H1 (cell line): ENCODE results near the gene NLRC5. TPM values are rescaled to one million over a fixed set of nuclear protein-coding genes. Genes with fewer than 3 reads are reported as not detected.
A peak's percentile ranks its signal among the peaks of the same experiment; 100 is the strongest.

Experiments
- CTCF ChIA-PET: fragments of 300-600 bp; sonication (Branson Sonifier 250); formaldehyde crosslinking; loops from one replicate; lab custom pipeline; 2021; ENCODE audit not compliant: partially characterized antibody; lab: Charles Lee
- POLR2A ChIA-PET: fragments of 300-600 bp; sonication (Branson Sonifier 250); formaldehyde crosslinking; loops from one replicate; lab custom pipeline; 2021; ENCODE audit warnings: inconsistent platforms; ENCODE audit not compliant: partially characterized antibody; lab: Charles Lee
- DNase-seq, 2 experiments: peaks; one replicate each; pipeline versions ENCODE4 v3.0.0 to v3.0.0-alpha.2; 2010 to 2022; ENCODE audit warnings: low spot score in 2 of 2, low read depth in 1 of 2, mixed read lengths in 1 of 2
- FAIRE-seq: peaks from 2 replicates; lab custom pipeline; 2011; peaks lifted over from hg19 to GRCh38; lab: Jason Lieb, UNC
- H2AFZ ChIP-seq: 2 replicates; pipeline ENCODE4 v1.8.1; 2012; ENCODE audit warnings: low read length, inconsistent platforms
- H2AK5ac ChIP-seq: 2 replicates; pipeline ENCODE4 v1.6.1; 2013; ENCODE audit warnings: low read depth, low read length
- H2BK120ac ChIP-seq: replicated peaks from 2 replicates; pipeline ENCODE3; 2013; ENCODE audit warnings: low read depth, low read length, inconsistent platforms
- H2BK12ac ChIP-seq: 2 replicates; pipeline ENCODE4 v1.6.1; 2013; ENCODE audit warnings: low read depth, low read length
- H2BK15ac ChIP-seq: 2 replicates; pipeline ENCODE4 v1.6.1; 2013; ENCODE audit warnings: low read length
- H2BK20ac ChIP-seq: 2 replicates; pipeline ENCODE4 v1.6.1; 2013; ENCODE audit warnings: low read length
- H2BK5ac ChIP-seq: 2 replicates; pipeline ENCODE4 v1.6.1; 2013; ENCODE audit warnings: low read depth, low read length
- H3K14ac ChIP-seq: 2 replicates; pipeline ENCODE4 v1.6.1; 2013; ENCODE audit warnings: inconsistent platforms; ENCODE audit not compliant: insufficient read length
- H3K18ac ChIP-seq: 2 replicates; pipeline ENCODE4 v1.6.1; 2013; ENCODE audit warnings: low read length; ENCODE audit errors: extremely low read depth
- H3K23ac ChIP-seq: 2 replicates; pipeline ENCODE4 v1.6.1; 2013; ENCODE audit warnings: inconsistent platforms; ENCODE audit not compliant: insufficient read length
- H3K23me2 ChIP-seq: 2 replicates; pipeline ENCODE4 v1.6.1; 2013; ENCODE audit warnings: low read depth, low read length
- H3K27ac ChIP-seq: 2 replicates; pipeline ENCODE4 v1.6.1; 2011; ENCODE audit warnings: low read depth, low read length, inconsistent platforms
- H3K27me3 ChIP-seq, 4 experiments: replicated peaks in 1 of 4; 1 replicate in 1 of 4; 2 replicates in 3 of 4; pipeline versions ENCODE4 v1.6.1 to v1.8.1; 2011 to 2013; ENCODE audit warnings: low read length in 3 of 4, mild to moderate bottlenecking in 3 of 4, inconsistent platforms in 2 of 4, mixed read lengths in 2 of 4, moderate library complexity in 1 of 4; ENCODE audit not compliant: control insufficient read depth in 3 of 4, insufficient read depth in 3 of 4; ENCODE audit errors: extremely low read depth in 1 of 4
- H3K36me3 ChIP-seq, 4 experiments: 2 replicates each; pipeline versions ENCODE4 v1.6.1 to v1.8.1; 2011 to 2013; ENCODE audit warnings: mild to moderate bottlenecking in 4 of 4, low read length in 3 of 4, moderate library complexity in 2 of 4, control low read depth in 1 of 4, inconsistent platforms in 1 of 4; ENCODE audit not compliant: insufficient read depth in 4 of 4, control insufficient read depth in 2 of 4
- H3K4ac ChIP-seq: replicated peaks from 2 replicates; pipeline ENCODE3; 2013; ENCODE audit warnings: low read length, low read depth, mixed read lengths, inconsistent platforms; ENCODE audit not compliant: insufficient read length
- H3K4me1 ChIP-seq, 4 experiments: replicated peaks in 1 of 4; 1 replicate in 1 of 4; 2 replicates in 3 of 4; pipeline versions ENCODE4 v1.6.1 to v1.8.1; 2011 to 2013; ENCODE audit warnings: low read length in 3 of 4, inconsistent platforms in 2 of 4, mixed read lengths in 1 of 4; ENCODE audit not compliant: insufficient read depth in 4 of 4, control insufficient read depth in 3 of 4
- H3K4me2 ChIP-seq, 2 experiments: 2 replicates each; pipeline versions ENCODE4 v1.6.1 to v1.8.1; 2011 to 2013; ENCODE audit warnings: low read depth in 2 of 2, low read length in 2 of 2, control low read depth in 1 of 2, inconsistent platforms in 1 of 2, mild to moderate bottlenecking in 1 of 2; ENCODE audit not compliant: insufficient read depth in 1 of 2
- H3K4me3 ChIP-seq, 4 experiments: fragments of 200-600, 300-600 bp in 1 of 4; sonication (generic), shearing (Covaris generic), sonication (Bioruptor Twin) in 1 of 4; 2 replicates each; pipeline versions ENCODE4 v1.5.1 to v1.8.1; 2011 to 2016; ENCODE audit warnings: low read length in 4 of 4, low read depth in 3 of 4, control low read depth in 2 of 4, inconsistent platforms in 2 of 4, mild to moderate bottlenecking in 2 of 4, mixed read lengths in 1 of 4, moderate library complexity in 1 of 4; ENCODE audit not compliant: insufficient read depth in 2 of 4; ENCODE audit errors: extremely low read depth in 1 of 4
- H3K56ac ChIP-seq: replicated peaks from 2 replicates; pipeline ENCODE3; 2013; ENCODE audit warnings: low read depth, mild to moderate bottlenecking, mixed read lengths, low read length, inconsistent platforms; ENCODE audit not compliant: insufficient read length
- H3K79me1 ChIP-seq: 2 replicates; pipeline ENCODE4 v1.6.1; 2013; ENCODE audit warnings: low read depth, low read length, control low read depth
- H3K79me2 ChIP-seq, 2 experiments: 2 replicates each; pipeline versions ENCODE4 v1.6.1 to v1.8.1; 2012 to 2013; ENCODE audit warnings: low read length in 2 of 2, mild to moderate bottlenecking in 2 of 2, inconsistent platforms in 1 of 2; ENCODE audit not compliant: insufficient read depth in 2 of 2, control insufficient read depth in 1 of 2
- H3K9ac ChIP-seq, 4 experiments: replicated peaks in 1 of 4; 1 replicate in 1 of 4; 2 replicates in 3 of 4; pipeline versions ENCODE4 v1.6.1 to v1.8.1; 2011 to 2013; ENCODE audit warnings: low read depth in 3 of 4, low read length in 3 of 4, control low read depth in 2 of 4, mild to moderate bottlenecking in 2 of 4, moderate library complexity in 2 of 4, inconsistent platforms in 1 of 4; ENCODE audit errors: extremely low read depth in 1 of 4
- H3K9me3 ChIP-seq, 2 experiments: 2 replicates each; pipeline versions ENCODE4 v1.6.1 to v1.8.1; 2012 to 2013; ENCODE audit warnings: mild to moderate bottlenecking in 2 of 2, moderate library complexity in 2 of 2, control low read depth in 1 of 2, inconsistent platforms in 1 of 2, low read depth in 1 of 2, low read length in 1 of 2, mixed read lengths in 1 of 2; ENCODE audit not compliant: insufficient read depth in 2 of 2
- H4K20me1 ChIP-seq, 2 experiments: replicated peaks in 1 of 2; 2 replicates each; pipeline versions ENCODE3 to v1.8.1; 2011 to 2013; ENCODE audit warnings: inconsistent platforms in 2 of 2, low read length in 2 of 2, mild to moderate bottlenecking in 1 of 2; ENCODE audit not compliant: insufficient read depth in 2 of 2, control insufficient read depth in 1 of 2
- H4K5ac ChIP-seq: 2 replicates; pipeline ENCODE4 v1.6.1; 2013; ENCODE audit warnings: low read length, low read depth, mixed read lengths, inconsistent platforms; ENCODE audit not compliant: insufficient read length
- H4K8ac ChIP-seq: 2 replicates; pipeline ENCODE4 v1.8.0; 2013; ENCODE audit warnings: mild to moderate bottlenecking, moderate library complexity, low read length, inconsistent platforms; ENCODE audit not compliant: insufficient read depth; ENCODE audit errors: extremely low read depth
- H4K91ac ChIP-seq: replicated peaks from 2 replicates; pipeline ENCODE3; 2013; ENCODE audit warnings: low read length, mixed read lengths, inconsistent platforms; ENCODE audit not compliant: insufficient read length
- ATF3 ChIP-seq: IDR thresholded peaks from 2 replicates; pipeline ENCODE4 v1.6.1; 2011; ENCODE audit warnings: low read depth, mild to moderate bottlenecking, low read length; ENCODE audit not compliant: insufficient read depth
- BACH1 ChIP-seq: IDR thresholded peaks from 2 replicates; pipeline ENCODE4 v1.6.1; 2012; ENCODE audit warnings: low read length, improper control_type of control experiment
- GABPA ChIP-seq: IDR thresholded peaks from 2 replicates; pipeline ENCODE4 v1.6.1; 2011; ENCODE audit warnings: mild to moderate bottlenecking, low read length, moderate library complexity, borderline replicate concordance; ENCODE audit not compliant: insufficient read depth
- HDAC6 ChIP-seq: IDR thresholded peaks from one replicate; pipeline ENCODE4 v1.7.1; 2012; ENCODE audit warnings: low read depth, mild to moderate bottlenecking, inconsistent platforms, low read length, moderate library complexity
- MAFK ChIP-seq: IDR thresholded peaks from 2 replicates; pipeline ENCODE4 v1.6.1; 2012; ENCODE audit warnings: low read depth, mild to moderate bottlenecking, improper control_type of control experiment, low read length
- MAX ChIP-seq: IDR thresholded peaks from 2 replicates; pipeline ENCODE4 v1.6.1; 2012; ENCODE audit warnings: inconsistent platforms
- RBBP5 ChIP-seq: IDR thresholded peaks from 2 replicates; pipeline ENCODE4 v1.7.1; 2012; ENCODE audit warnings: low read depth, mild to moderate bottlenecking, inconsistent platforms, low read length, moderate library complexity, borderline replicate concordance
- RNF2 ChIP-seq: fragments of 200-900, 300-1000 bp; sonication (generic); IDR thresholded peaks from 2 replicates; pipeline ENCODE4 v1.7.1; 2016; ENCODE audit warnings: borderline replicate concordance, low read depth, mild to moderate bottlenecking, antibody characterized with exemption, low read length; ENCODE audit not compliant: poor library complexity, severe bottlenecking; ENCODE audit errors: missing control alignments
- WGBS, 2 experiments: shearing (Covaris generic) in 1 of 2; methylation state at CpG; one replicate each; pipeline versions ENCODE4 v1.1.6 to v1.1.7; 2013 to 2015; ENCODE audit warnings: low lambda C conversion rate in 2 of 2, mixed read lengths in 2 of 2, inconsistent platforms in 1 of 2, low coverage in 1 of 2, missing lambda C conversion rate in 1 of 2; ENCODE audit not compliant: insufficient replicate concordance in 2 of 2, insufficient coverage in 1 of 2, insufficient read length in 1 of 2; ENCODE audit errors: extremely low coverage in 1 of 2, missing lambda C conversion rate in 1 of 2; 5-methylcytosine and 5-hydroxymethylcytosine counted together
- polyA plus RNA-seq, 7 experiments: library from polyadenylated mRNA; depleted of rRNA in 3 of 7; stranded (reverse) in 5 of 7; unstranded in 2 of 7; fragments of >200 nt in 5 of 7; fragments of 200-250 nt in 2 of 7; gene quantifications; 1 replicate in 5 of 7; 2 replicates in 1 of 7; 4 replicates in 1 of 7; pipeline versions ENCODE4 v1.2.1 to v1.2.3, GENCODE V29; 2011 to 2013; ENCODE audit warnings: missing spikeins in 2 of 7, mixed read lengths in 2 of 7
- total RNA-seq: library from RNA; stranded (reverse); fragmentation: NEBNext Ultra II Directional; extraction: Animal tissue kit (Norgen Biotek cat#: 25700); gene quantifications from 2 replicates; pipeline ENCODE4 v1.2.1, GENCODE V29; 2021

Gene NLRC5
- total and polyA plus RNA-seq, 2 of the 8 experiments (the other 6 are each of a cell fraction or from before 2014, with no cell fraction given) = 2.2 to 3.2 TPM

GRCh38 chr16:56995136-56995805 lies 5.9 kb downstream of the NLRC5 start:
- H3K9ac ChIP-seq = no peak overlapping the region
- 0 out of 2 replicates have a peak overlapping the region, but pooled peaks have one; percentile 11 for H2BK5ac ChIP-seq
- H3K9me3 ChIP-seq = no peaks in the 10 kb centered on the region
- no peaks in the 10 kb centered on the region for H4K20me1 ChIP-seq
- peaks cover 0 to 5% (median 0%) of the 10 kb centered on the region in 4 experiments; a peak in 2 of 7 replicates for H3K4me1 ChIP-seq
- 81% methylated on average over 12 of the region's 12 CpGs; no CpG with 5 or more reads in 1 of the 2 experiments for WGBS, 2 experiments
- H3K4me2 ChIP-seq = no peak overlapping the region
- H3K4ac ChIP-seq = no peak overlapping the region
- DNase-seq (no peak), FAIRE-seq (no peak)
- H3K18ac ChIP-seq = no peak overlapping the region
- no peaks in the 10 kb centered on the region for H3K79me1 ChIP-seq
- no peak overlapping the region for H3K56ac ChIP-seq
- POLR2A ChIA-PET = interaction anchor here (0.8 kb wide), 1 partner anchor 64 kb away, joined by 4 read pairs; no protein-coding TSS in a partner anchor
- H3K36me3 ChIP-seq = no peaks in the 10 kb centered on the region
- no peak overlapping the region for H2BK12ac ChIP-seq
- no peak overlapping the region for H4K91ac ChIP-seq
- no peak overlapping the region for H3K23ac ChIP-seq
- no peaks in the 10 kb centered on the region for H3K79me2 ChIP-seq
- H2BK20ac ChIP-seq = no peak overlapping the region
- H3K27me3 ChIP-seq = peaks cover 0 to 11% (median 9%) of the 10 kb centered on the region in 4 experiments; a peak in 6 of 7 replicates
- no peak overlapping the region for H3K4me3 ChIP-seq
- no peak overlapping the region for H3K27ac ChIP-seq
- no peak overlapping the region for H2BK120ac ChIP-seq
- H2AK5ac ChIP-seq = no peak overlapping the region
- H2BK15ac ChIP-seq = no peak overlapping the region
- no peak overlapping the region for H2AFZ ChIP-seq
- no peak overlapping the region for H4K8ac ChIP-seq
- H3K23me2 ChIP-seq = no peaks in the 10 kb centered on the region
- H4K5ac ChIP-seq = no peak overlapping the region
- no peak overlapping the region for H3K14ac ChIP-seq
- CTCF ChIA-PET = interaction anchor here (0.8 to 1.7 kb wide), 8 partner anchors 10 to 75 kb away, joined by 3 to 11 read pairs (median 5); no protein-coding TSS in a partner anchor
- TF ChIP-seq HDAC6 (no peak), ATF3 (no peak), RBBP5 (no peak), BACH1 (no peak), MAX (no peak), MAFK (no peak), GABPA (no peak), RNF2 (no peak)
